ENCODE measurements around the gene TM6SF1.

- TF ChIP-seq CTCF (IDR thresholded peaks at IDR 0.05): no peak
- no peak for TF ChIP-seq POLR2A (IDR thresholded peaks at IDR 0.05)
Measured at GRCh38 chr15:83119968-83120581, 12.6 kb downstream of the TM6SF1 start.
